ENCODE results near the gene LTA4H.

The LTA4H gene

GRCh38 chr12:96041181-96041580 lies 5.8 kb upstream of the LTA4H start:
- Histone ChIP-seq H3K36me3 (ENCODE audit: insufficient read depth, insufficient read length, low read length) (no peaks in the 10 kb centered on the region), H3K9ac (ENCODE audit: insufficient read length, low read depth) (no peak overlapping the region), H3K4me3 (ENCODE audit: insufficient read length, low read depth) (no peak overlapping the region), H3K27me3 (ENCODE audit: insufficient read depth, insufficient read length) (no peaks in the 10 kb centered on the region), H3K9me3 (ENCODE audit: insufficient read depth, low read length) (no peaks in the 10 kb centered on the region), H3K4me1 (ENCODE audit: insufficient read depth, insufficient read length) (no peaks in the 10 kb centered on the region)
- no peak for DNase-seq (ENCODE audit: low read depth, low spot score)
- TF ChIP-seq ZNF274 (IDR thresholded peaks at IDR 0.05; ENCODE audit: low read depth, low read length) (no peak), SUZ12 (IDR thresholded peaks at IDR 0.05; ENCODE audit: extremely low read depth, insufficient read depth, insufficient read length) (no peak), YY1 (IDR thresholded peaks at IDR 0.05; ENCODE audit: insufficient read depth, insufficient read length) (no peak)

GRCh38 chr12:96040305-96041133 lies 5.1 kb upstream of the LTA4H start:
- Histone ChIP-seq H3K9ac (ENCODE audit: insufficient read length, low read depth) (no peak overlapping the region), H3K4me1 (ENCODE audit: insufficient read depth, insufficient read length) (no peaks in the 10 kb centered on the region)
- no peak for DNase-seq (ENCODE audit: low read depth, low spot score)

GRCh38 chr12:96039516-96039915 lies 4.1 kb upstream of the LTA4H start:
- no peak for DNase-seq (ENCODE audit: low read depth, low spot score)
- Histone ChIP-seq H3K9me3 (ENCODE audit: insufficient read depth, low read length) (no peaks in the 10 kb centered on the region), H3K27me3 (ENCODE audit: insufficient read depth, insufficient read length) (no peaks in the 10 kb centered on the region), H3K4me1 (ENCODE audit: insufficient read depth, insufficient read length) (no peaks in the 10 kb centered on the region), H3K4me3 (ENCODE audit: insufficient read length, low read depth) (no peak overlapping the region), H3K36me3 (ENCODE audit: insufficient read depth, insufficient read length, low read length) (no peaks in the 10 kb centered on the region), H3K9ac (ENCODE audit: insufficient read length, low read depth) (no peak overlapping the region)
- no peak for TF ChIP-seq ZNF274 (IDR thresholded peaks at IDR 0.05; ENCODE audit: low read depth, low read length)
- TF ChIP-seq SUZ12 (IDR thresholded peaks at IDR 0.05; ENCODE audit: extremely low read depth, insufficient read depth, insufficient read length) = no peak
- no peak for TF ChIP-seq YY1 (IDR thresholded peaks at IDR 0.05; ENCODE audit: insufficient read depth, insufficient read length)

More at GRCh38 chr12:96040305-96041133, 5.1 kb upstream of the LTA4H start:
- no peaks in the 10 kb centered on the region for H3K36me3 ChIP-seq (ENCODE audit: insufficient read depth, insufficient read length, low read length)
- no peaks in the 10 kb centered on the region for H3K9me3 ChIP-seq (ENCODE audit: insufficient read depth, low read length)
- TF ChIP-seq YY1 (IDR thresholded peaks at IDR 0.05; ENCODE audit: insufficient read depth, insufficient read length) (no peak), SUZ12 (IDR thresholded peaks at IDR 0.05; ENCODE audit: extremely low read depth, insufficient read depth, insufficient read length) (no peak), ZNF274 (IDR thresholded peaks at IDR 0.05; ENCODE audit: low read depth, low read length) (no peak)
- H3K27me3 ChIP-seq (ENCODE audit: insufficient read depth, insufficient read length) = no peaks in the 10 kb centered on the region
- no peak overlapping the region for H3K4me3 ChIP-seq (ENCODE audit: insufficient read length, low read depth)

GRCh38 chr12:96036765-96037455 lies 1.5 kb upstream of the LTA4H start:
- Histone ChIP-seq H3K9ac (ENCODE audit: insufficient read length, low read depth) (no peak overlapping the region), H3K9me3 (ENCODE audit: insufficient read depth, low read length) (no peaks in the 10 kb centered on the region), H3K4me3 (ENCODE audit: insufficient read length, low read depth) (no peak overlapping the region), H3K27me3 (ENCODE audit: insufficient read depth, insufficient read length) (no peaks in the 10 kb centered on the region), H3K36me3 (ENCODE audit: insufficient read depth, insufficient read length, low read length) (peaks cover 3% of the 10 kb centered on the region), H3K4me1 (ENCODE audit: insufficient read depth, insufficient read length) (no peaks in the 10 kb centered on the region)
- no peak for TF ChIP-seq ZNF274 (IDR thresholded peaks at IDR 0.05; ENCODE audit: low read depth, low read length)
- TF ChIP-seq YY1 (IDR thresholded peaks at IDR 0.05; ENCODE audit: insufficient read depth, insufficient read length) = no peak
- TF ChIP-seq SUZ12 (IDR thresholded peaks at IDR 0.05; ENCODE audit: extremely low read depth, insufficient read depth, insufficient read length) = no peak
- DNase-seq (ENCODE audit: low read depth, low spot score) = no peak

GRCh38 chr12:96034621-96035282 lies 635 bp downstream of the LTA4H start:
- no peak for TF ChIP-seq ZNF274 (IDR thresholded peaks at IDR 0.05; ENCODE audit: low read depth, low read length)
- no peak for TF ChIP-seq YY1 (IDR thresholded peaks at IDR 0.05; ENCODE audit: insufficient read depth, insufficient read length)
- TF ChIP-seq SUZ12 (IDR thresholded peaks at IDR 0.05; ENCODE audit: extremely low read depth, insufficient read depth, insufficient read length) = no peak
- Histone ChIP-seq H3K4me1 (ENCODE audit: insufficient read depth, insufficient read length) (no peaks in the 10 kb centered on the region), H3K27me3 (ENCODE audit: insufficient read depth, insufficient read length) (no peaks in the 10 kb centered on the region), H3K9me3 (ENCODE audit: insufficient read depth, low read length) (no peaks in the 10 kb centered on the region), H3K36me3 (ENCODE audit: insufficient read depth, insufficient read length, low read length) (peaks cover 3% of the 10 kb centered on the region), H3K9ac (ENCODE audit: insufficient read length, low read depth) (peak overlapping the region; percentile 97), H3K4me3 (ENCODE audit: insufficient read length, low read depth) (peak overlapping the region; percentile 99)
- no peak for DNase-seq (ENCODE audit: low read depth, low spot score)

GRCh38 chr12:96033549-96034389 lies 1.6 kb downstream of the LTA4H start:
- Histone ChIP-seq H3K9me3 (ENCODE audit: insufficient read depth, low read length) (no peaks in the 10 kb centered on the region), H3K36me3 (ENCODE audit: insufficient read depth, insufficient read length, low read length) (peaks cover 3% of the 10 kb centered on the region), H3K4me3 (ENCODE audit: insufficient read length, low read depth) (peak overlapping the region; percentile 99), H3K9ac (ENCODE audit: insufficient read length, low read depth) (peak overlapping the region; percentile 97), H3K27me3 (ENCODE audit: insufficient read depth, insufficient read length) (no peaks in the 10 kb centered on the region), H3K4me1 (ENCODE audit: insufficient read depth, insufficient read length) (no peaks in the 10 kb centered on the region)
- no peak for TF ChIP-seq SUZ12 (IDR thresholded peaks at IDR 0.05; ENCODE audit: extremely low read depth, insufficient read depth, insufficient read length)
- TF ChIP-seq YY1 (IDR thresholded peaks at IDR 0.05; ENCODE audit: insufficient read depth, insufficient read length) = no peak
- no peak for TF ChIP-seq ZNF274 (IDR thresholded peaks at IDR 0.05; ENCODE audit: low read depth, low read length)
- no peak for DNase-seq (ENCODE audit: low read depth, low spot score)

Data from NT2/D1 (cell line).